ENCODE measurements around the gene ATXN7L3.

Gene ATXN7L3

GRCh38 chr17:44219108-44219615 lies 19.5 kb upstream of the ATXN7L3 start:
- peak in 30 of 58 donors; percentile 43 to 81 (median 65) for DNase-seq

DNA sequence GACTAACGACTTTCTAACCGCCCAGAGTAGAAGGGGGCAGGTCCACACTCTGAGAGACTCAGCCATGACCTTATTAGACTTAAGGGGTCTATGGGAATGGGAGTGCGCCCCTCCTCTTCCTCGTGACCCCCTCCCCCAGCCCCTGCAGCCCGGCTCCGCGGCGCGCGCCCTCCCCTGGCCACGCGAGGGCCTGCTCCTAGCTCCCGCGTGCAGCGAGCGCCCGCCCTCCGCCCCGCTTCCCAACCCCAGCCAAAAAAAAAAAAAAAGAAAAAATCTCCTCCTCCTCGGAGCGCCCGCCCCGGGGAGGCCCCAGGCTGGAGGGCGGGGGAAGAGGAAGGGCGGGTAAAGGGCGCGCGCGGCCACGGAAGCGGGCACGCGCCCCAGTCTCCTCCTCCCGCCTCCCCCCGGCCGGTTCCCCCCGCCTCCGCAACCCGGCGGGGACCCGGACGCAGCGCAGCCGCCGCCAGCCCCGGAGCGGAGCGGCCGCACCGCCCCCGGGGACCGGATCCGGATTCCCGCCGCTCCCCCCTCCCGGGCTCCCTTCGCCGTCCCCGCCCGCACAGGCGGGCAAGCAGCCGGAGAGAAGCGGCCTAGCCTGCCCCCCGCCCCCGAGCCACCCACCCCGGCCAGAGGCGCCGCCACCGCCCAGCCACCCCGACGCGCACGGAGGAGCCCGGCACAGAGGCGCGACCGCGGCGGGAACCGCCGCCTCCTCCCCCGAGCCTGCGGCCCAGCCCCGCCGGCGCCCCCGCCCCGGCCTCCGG lies 18.8 kb upstream of the ATXN7L3 start:
- DNase-seq, result peak in 57 of 58 donors; percentile 25 to 91 (median 81)

DNA sequence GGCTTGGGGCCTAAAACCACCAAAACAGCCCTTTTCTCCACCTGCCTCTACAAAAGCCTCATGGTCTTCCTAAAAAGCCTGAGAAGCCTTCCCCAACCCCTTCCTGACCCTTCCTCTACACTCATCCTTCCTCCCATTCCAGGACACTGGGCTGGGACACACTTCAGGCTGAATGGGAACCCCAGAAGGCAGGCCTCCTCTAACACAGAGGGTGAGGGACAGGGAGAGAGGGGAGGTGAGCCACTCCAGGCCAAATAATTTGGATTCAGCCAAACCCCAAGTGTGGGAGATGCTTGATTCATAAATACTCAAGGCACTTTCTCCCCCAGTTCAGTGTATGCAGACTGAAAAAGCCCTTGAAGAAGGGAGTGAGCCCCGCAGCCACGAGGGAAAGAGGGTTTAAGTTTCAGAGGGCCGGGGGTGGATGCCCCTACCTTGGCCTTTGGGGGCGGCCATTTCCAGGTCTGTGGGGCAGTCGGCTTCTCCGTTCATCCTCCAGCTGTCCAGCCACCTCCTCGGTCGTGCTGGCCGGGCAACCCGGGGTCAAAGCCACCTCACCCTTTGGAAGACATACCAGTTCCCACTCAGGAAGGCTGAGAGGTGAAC lies 18.2 kb upstream of the ATXN7L3 start:
- peak in 1 of 58 donors; percentile 60 for DNase-seq

DNA sequence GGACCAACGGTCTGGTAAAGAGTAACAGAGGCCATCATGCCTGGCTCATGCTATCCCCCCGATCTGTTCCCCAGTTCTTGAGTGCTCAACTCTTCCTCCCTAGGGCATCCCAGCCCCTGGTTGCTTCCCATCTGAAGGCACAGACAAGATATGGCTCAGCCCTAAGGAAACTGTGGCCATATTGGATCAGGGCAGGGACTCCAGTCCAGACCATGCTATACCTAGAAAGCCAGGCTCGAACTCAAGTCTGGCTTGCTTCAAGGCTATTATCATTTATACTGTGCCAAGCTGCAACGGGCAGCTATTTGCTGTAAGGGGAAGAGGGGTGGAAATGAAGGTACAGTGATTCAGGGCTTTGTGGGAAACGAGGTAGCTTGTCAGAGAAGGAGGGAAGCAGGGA lies 17.0 kb upstream of the ATXN7L3 start:
- no peak for DNase-seq

- no peak for DNase-seq
Measured at GRCh38 chr17:44216173-44216572, 16.5 kb upstream of the ATXN7L3 start.

DNA sequence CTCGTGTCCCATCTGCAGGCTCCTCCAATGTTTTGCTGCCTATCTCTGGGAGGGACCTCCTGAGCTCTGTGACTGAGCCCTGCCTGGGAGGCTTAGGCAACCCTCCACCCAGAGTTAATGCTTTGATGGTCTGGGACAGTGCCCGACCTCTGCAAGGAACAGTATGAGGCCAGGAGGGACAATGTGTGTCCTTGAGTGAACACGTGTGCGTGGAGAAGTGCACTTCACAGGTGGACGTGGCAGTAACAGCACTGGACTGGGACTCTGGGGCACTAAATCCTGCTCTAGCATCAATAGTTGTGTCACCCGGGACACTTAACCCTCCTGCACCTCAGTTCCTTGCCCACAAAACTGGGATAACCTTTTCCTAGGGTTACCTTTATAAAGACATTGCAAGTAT lies 15.2 kb upstream of the ATXN7L3 start:
- no peak for DNase-seq

GRCh38 chr17:44214230-44214494 lies 14.5 kb upstream of the ATXN7L3 start:
- DNase-seq, result no peak

- DNase-seq, result no peak
Measured at GRCh38 chr17:44213403-44214229, 13.9 kb upstream of the ATXN7L3 start.

DNA sequence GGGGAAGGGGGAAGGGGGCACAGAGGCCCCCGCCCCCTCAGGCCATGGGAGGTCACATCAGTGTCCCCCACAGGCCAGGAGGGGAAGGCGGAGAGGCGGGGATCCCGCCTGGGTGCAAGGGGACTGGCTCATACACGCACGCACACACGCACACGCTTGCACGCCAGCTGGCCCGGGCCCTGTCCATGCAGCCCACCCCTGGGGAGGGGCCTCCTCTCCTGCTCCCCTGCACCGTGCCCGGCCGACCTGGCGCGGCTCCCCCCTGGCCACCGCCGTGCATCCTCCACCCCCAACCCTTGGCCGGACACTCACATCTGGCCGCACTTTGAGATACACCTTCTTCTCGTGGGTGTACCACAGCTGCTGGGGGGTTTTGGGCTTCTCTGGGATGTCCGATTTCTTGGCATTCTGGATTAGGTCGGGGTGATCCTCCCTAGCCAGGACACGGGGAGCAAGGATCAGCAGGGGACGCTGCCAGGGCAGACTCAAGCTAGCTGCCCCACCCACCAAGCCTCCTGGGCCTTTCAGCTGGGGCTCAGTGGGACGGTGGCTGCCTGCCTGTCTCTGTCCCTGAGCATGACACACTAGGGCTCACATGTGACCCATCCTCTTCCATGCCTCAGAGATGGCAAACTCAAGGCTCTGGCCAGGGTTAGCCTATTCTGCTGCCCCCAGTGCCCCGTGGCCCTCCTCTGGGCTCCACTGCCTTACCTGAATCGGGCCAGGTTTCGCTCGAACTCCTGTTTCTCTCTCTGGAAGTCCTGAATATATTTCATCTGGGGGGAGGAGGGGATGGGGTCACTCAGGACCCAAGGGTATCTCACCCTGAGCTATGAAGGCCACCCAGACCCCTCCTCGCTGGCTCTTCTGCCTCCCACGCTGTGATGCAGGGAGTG lies 13.1 kb upstream of the ATXN7L3 start:
- DNase-seq, result no peak

- no peak for DNase-seq
Measured at GRCh38 chr17:44211281-44212265, 11.9 kb upstream of the ATXN7L3 start.

DNA sequence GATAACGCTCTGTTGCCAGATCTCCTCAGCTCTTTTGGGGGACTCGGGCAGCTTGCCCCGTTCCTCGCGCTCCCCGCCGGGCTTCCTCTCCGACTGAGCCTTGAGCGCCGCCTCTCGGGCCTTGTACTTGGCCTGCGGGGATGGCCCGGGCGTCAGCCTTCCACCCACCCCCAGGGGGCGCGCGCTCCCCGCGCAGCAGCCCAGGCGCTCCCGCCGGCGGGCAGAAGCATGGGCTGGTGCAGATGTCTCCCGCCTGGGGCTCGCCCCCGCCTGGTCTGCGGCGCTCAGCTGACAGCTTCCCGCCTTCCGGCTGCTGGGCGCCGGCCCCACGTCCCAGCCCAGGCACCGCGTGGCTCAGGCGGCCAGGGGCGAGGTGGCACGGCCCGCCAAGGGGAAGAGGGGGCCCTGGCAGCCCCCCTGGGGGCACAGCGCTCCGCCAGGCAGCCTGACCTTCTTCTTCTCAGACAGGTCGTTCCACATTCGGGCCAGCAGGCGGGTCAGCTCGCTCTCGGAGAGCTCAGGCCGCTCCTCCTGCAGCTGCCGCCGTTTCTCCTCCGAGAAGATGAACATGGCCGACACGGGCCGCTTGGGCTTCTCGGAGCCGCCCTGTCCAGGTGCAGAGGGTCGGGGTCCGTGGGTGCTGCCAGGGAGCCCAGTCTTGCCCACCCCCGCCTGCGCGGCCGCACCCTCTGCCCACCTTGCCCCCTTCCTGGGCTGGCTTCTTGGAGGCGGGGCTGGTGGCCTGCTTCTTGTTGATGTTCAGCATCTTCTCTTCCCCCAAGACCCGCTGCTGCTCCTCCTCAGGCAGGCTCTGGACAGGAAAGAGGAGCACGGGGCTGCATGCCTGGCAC lies 10.9 kb upstream of the ATXN7L3 start:
- DNase-seq, result peak in 56 of 58 donors; percentile 20 to 90 (median 82)

DNA sequence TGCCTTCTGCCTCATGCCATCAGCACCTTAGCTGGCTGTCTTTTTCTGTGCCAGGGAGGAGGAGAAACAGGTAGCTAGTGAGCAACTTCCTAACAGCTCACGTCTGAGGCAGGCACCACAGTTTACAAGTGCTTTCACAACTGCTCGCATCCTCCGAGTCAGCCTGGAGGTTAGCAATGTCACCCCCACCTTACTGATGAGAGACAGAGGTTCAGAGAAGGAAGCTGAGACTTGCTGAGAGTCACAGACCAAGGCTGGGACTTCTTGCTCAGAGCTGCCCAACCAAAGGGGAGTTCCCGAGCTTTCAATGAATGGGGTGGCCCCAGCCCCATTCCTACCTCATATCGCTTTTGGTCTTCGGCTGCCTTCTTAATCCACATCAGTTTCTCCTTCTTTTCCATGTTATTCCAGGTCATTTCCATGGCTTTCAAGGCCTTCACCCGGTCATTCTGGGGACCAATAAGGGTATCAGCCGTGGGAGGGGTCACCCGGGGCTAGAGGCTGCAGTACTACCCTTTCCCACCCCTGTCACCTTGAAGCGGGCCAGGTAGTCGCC lies 10.2 kb upstream of the ATXN7L3 start:
- no peak for DNase-seq

GRCh38 chr17:44207743-44208142 lies 8.1 kb upstream of the ATXN7L3 start:
- no peak for DNase-seq

DNA sequence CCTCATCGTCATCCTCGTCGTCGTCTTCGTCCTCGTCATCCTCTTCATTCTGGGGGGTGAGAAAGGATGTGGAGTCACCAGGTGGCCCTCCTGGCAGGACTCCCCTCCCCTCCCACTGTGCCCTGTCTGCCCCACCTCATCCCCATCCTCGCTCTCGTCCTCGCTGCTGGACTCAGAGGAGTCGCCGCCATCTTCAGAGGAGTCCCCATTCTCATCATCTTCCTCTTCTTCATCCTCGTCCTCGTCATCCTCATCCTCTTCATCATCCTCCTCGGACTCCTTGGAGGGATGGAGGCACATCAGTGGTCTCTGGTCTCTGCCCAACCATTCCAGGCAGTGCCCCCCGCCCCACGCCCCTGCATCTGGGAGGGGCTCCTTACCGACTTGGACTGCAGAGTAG lies 7.6 kb upstream of the ATXN7L3 start:
- DNase-seq, result no peak

DNA sequence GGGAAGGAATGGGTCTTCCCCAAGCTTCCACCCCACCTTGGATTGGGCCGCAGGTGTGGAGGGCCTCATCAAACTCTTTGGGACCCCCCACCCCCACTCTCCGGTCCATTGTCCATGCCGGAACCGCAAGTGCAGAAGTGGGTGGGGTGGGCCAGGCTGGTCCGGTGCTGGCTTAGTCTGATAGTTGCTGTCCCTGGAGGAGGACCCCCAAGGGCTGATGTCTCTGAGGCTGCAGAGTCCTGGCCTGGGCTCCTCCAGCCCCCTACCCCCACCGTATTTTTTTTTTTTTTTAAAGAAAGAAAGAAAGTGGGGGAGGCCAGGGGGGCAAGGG lies 7.1 kb upstream of the ATXN7L3 start:
- DNase-seq, result no peak

GRCh38 chr17:44205962-44206824 lies 6.5 kb upstream of the ATXN7L3 start:
- DNase-seq, result no peak

GRCh38 chr17:44204441-44204882 lies 4.8 kb upstream of the ATXN7L3 start:
- DNase-seq, result no peak
